D341Med (cell line): ENCODE measurements around the gene OSBPL5.

Experiments
- DNase-seq: peaks from one replicate; pipeline ENCODE4 v3.0.0; 2012; ENCODE audit warnings: low spot score

OSBPL5 gene

DNA sequence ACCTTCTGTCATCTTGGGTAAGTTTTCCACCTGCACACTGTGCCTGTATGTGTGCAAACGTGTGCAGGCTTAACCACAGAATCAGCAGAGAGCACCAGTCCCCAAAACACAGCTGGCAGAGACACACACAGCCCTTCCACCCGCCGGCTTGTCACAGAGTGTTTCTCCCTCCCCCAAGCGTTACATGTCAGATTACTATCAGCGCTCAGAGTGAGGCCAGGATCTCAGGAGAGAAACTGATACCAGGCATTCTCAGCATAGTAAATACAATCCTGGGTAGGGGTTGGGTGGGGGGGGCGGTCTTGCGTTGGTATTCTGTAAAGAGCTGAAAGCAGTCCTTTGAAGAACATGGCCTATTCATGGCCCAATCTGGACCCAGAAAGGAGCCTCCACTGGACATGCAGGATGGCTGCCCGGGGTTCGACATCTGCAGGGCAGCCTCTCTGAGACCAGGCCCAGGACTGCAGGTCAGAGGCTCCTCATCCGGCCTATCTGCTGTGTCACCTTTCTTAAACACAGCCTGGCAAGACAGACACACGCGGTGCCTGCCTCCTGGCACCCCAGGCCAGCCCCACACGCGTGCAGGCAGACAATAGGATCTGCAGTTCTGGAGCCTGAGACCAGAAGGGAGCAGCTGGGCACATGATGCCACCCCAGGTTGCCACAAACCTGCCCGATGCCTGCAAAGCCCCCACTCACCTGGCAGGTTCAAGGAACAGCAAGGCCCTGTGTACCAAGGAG, 1.7 kb downstream of the OSBPL5 start:
- DNase-seq, result no peak

DNA sequence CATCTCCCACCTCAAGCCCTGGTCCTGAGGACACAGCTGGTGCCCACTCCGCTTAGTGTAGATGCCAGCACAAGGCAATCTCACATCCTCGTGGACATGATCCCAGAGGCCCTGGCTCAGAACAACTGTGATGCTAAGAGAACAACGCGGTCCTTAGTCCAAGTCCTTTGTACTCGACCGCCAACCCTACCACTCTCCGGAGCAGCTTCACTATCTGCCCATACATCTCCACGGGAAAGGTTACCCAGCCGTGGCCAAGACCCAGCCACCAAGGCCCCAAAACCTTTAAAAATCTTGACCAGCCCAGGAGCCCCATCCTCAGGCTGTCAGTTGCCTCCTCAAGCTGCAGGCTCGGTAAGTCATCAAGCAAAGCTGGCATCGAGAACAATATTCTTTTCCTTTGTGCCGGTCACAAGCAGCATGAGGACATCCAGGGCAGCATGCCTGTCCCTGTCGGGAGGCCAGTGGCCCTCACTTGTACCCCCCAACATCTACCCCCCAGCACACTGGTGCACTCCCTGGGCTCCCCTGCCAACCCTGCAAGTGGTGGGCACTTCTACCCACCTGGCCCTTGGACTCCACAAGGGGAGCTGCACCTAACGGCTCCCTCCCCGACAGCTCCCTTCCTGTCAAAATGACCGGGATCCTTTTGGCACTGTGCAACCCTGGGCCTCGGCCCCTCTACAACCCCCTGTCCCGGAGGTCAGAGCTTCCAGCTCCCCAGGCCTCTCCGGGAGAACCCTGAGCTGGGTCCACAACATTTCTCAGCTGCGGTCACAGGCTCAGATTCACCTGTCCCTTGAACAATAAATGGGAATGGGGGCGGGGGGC, 2.5 kb downstream of the OSBPL5 start:
- no peak for DNase-seq

DNA sequence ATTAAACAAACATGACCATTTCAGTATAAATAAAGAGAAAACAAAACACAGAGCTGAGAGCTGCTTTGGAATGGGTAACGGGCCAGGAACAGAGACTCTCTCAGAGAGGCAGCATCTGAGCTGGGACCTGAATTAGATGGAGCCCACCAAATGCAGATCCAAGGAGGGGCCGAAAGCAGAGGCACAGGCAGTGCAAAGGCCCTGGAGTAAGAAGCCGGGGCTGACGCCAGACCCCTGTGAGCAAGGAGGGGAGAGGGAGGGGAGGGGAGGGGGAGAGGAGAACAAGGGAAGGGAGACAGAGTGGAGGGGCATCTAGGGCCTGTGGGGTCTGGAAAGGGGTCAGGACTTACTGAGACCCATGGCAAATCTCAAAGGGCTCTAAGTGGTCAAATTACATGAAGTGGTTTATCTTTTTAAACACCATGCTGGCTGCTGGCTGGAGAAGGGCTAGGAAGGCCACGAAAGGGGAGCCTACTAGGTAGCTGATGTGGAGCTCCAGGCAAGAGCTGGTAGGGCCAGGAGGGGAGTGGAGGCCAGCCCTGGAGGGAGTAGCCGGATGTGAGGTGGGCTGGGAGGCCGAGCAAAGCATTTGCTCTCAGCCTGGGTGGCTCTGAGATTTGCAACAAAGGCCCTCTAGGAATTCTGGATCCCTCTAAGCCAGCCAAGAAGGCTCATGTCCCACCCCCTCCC, 3.2 kb downstream of the OSBPL5 start:
- DNase-seq, result no peak

DNA sequence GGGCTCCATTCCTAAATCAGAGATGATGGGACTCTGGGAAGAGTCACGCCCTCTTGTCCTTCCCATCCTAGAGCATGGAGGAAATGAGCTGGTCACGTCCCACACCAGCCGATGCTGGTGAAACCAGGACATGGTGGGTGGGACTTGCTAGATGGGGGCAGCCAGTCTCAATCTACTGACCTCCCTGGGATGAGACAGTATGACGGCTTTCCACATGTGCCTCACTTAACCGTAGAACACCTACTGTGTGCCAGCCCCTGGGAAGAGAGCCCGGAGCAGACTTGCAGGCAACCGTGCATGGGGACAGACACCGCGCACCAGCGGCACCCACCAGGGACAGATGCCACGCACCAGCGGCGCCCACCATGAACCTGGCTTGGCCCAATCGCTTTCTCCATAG, 3.8 kb downstream of the OSBPL5 start:
- no peak for DNase-seq

DNA sequence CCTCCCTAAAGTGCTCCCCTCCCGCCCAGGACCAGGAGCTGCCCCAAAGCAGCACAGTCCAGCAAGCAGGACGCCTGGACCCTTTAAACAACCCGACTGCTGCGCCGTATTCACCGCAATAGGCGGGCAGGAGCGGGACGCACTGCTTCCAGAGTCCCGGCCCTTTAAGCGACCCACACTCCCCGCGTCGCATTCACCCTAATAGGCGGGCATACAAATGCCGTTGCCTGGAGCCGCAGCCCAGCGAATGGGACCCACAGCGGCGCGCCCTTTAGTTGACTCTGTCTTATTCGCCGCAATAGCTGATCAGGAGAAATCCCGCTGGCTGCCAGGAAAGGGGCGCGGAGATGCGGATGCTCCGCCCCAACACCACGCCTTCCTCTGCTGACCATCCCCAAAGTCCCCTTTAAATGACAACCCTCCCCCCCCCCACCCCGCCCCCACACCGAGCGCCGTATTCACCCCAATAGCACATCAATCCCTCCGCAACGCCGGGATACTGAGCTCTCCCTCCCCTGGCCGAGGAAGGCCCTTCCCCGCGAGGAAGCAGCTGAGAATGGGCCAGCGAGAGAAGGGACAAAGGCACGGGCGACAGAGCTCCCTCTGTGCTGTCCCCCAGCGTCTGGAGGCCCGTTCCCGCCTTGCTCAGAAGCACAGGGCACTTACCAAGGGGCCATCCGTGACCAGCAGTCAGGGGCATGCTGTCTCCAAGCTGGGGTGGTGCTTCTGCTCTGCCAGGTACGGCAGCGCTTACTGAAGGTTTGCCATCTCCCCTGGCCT, 4.7 kb downstream of the OSBPL5 start:
- DNase-seq, result peak; percentile 85

DNA sequence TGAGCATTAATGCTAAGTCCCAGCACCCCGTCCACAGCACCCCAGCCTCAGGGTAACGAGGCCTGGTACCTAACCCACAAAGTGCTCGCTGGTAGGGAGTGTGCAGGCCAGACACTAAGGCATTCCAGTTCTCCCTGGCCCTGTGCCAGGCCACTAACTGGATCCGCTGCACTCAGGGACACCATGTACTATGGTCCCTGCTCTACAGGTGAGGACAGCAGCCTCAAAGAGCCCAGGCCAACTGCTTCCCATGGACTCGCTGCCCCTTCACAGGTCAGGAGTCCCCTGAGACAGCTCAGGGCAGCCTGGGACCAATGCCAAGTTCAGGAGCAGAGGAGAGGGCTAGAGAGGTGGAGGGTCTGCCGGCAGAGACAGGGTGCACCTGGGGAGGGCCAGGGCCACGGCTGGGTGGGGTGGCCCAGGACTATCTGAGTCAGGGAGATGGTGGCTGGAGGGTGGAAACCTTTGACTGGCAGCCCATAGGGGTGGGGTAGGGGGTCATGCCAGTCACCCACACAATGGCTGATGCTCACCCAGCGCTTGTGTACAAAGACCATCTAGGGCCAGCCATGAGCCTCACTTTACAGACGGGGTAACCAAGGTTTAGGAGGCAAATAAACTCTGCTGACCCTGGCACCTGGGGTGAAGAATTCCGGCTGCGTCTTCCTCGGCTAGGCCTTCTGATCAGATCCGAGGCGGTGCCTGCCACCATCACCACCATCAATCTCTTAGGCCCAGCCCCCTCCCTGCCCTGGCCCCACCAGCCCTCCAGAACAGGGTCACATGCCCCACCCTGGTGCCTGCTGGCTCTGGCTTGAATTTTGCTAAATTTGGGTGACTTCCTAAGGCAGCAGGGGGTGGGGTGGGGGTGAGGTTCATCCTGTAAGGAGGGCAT, 5.6 kb downstream of the OSBPL5 start:
- no peak for DNase-seq

DNA sequence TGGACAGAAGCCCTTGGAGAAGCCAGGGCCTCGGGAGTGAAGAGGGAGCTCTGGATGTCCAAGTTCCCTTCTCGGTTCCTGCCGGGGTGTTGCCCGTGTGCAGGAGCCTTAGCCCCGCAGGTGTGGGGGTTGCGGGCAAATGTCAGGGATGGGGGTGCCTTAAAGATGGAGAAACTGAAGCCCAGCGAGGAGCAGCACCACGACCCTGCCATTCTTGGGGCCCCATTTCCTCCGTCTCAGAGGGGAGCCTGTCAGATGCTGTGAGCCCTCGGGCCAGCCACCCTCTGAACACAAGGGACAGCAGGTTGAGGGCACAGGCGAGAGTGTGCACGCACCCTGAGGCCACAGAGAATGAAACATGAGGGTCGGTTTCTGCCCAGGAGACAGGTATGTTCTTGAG, 6.3 kb downstream of the OSBPL5 start:
- DNase-seq, result no peak

DNA sequence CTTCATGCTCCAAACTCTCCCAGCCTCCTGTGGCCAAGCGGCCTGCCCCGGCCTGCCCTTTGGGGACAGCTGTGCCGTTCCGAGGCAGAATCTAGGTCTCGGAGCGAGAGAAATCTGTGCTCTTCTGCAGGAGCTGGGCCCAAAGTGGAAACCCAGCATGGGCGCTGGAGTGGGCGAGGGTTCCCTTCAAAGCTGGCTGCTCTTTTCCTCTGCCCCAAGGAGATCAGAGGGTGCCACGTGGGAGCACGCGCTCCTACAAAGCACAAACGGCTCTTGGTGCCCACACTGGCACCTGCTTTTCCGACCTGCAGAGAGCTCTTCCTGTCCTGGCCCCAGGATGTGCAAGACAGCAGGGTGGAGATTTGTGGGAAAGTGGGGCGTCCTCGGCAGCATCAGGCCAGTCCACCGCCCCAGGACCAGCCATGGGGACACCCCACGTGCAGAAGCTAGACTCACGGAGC, 6.9 kb downstream of the OSBPL5 start:
- DNase-seq, result no peak

DNA sequence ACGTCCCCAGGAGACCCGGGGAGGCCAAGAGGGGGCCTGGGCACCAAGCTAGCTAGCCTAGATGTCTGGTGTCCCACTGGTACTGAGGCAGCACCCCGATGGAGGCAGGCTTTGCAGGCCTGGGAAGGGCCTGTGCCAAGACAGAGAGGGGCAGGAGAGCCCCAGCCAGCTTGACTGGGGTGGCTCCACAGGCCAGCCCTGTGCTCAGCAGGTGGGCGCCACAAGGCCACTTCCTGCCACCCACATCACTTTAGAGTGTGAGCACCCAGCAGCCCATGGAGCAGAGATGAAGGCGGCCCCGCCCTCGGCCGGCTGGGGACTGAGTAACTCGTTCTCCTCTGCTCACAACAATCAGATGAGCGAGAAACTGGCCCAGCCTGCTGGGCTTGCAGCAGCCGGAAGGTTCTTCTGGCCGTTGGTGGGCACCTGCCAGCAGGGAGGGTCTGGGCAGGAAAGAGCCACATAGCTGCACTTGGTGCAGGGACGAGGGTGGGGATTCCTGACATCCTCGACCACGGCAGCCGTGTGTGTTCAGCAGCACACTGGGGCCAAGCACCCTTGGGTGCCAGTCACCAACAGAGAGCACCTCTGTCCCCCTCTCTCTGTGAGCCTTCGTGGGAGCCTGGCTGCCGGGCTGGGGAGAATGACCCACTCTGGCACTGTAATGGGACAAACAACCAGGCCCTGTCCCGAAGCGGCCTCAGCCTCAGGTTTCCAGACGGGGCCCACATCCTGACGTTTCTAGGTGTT, 7.6 kb downstream of the OSBPL5 start:
- DNase-seq, result no peak

DNA sequence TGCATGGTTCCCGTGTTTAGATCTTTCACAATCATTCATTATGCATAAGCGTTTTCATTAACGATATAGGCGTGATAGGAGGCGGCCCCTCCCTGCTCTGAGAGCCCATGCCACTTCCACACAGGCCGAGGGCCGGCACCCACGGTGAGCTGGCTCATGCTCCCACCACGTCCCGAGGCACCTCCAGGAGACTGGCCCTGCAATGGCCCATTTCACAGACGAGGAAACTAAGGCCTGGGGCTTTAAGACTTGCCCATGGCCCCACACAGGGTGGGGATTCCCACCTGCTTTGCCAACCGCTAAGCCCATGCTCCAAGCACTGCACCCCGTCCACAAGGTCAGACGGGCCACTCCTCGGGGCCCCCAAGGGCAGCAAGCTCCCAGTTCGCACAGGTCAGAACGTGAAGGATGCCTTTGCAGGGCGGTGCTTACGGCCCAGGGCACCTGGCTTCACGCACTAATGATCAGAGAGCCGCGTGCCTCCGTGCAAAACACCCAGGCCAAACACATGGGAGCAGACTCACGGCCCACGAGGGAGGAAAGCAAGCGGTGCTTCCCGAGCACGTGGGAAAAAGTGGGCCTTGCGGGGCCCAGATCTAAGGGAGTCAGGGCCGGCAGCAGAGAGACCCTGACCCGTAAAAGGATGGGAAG, 8.3 kb downstream of the OSBPL5 start:
- no peak for DNase-seq

DNA sequence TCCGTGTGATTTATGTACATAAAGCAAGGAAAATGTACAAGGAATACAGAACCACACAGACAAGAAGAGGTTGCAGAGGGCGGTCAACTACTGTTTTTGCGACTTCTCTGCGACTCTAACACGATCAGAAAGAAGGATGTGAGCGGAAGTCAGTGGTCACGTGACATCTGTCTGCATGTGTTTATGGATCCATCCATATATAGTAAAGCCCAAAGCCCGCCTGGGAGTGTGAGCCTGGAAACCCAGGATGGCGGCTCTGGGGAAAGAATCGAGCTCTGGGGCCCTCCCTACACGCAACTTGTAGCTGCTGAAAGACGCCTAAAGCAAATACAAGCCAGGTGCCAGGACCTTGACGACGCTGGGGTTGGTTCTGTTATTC, 8.8 kb downstream of the OSBPL5 start:
- DNase-seq, result no peak

DNA sequence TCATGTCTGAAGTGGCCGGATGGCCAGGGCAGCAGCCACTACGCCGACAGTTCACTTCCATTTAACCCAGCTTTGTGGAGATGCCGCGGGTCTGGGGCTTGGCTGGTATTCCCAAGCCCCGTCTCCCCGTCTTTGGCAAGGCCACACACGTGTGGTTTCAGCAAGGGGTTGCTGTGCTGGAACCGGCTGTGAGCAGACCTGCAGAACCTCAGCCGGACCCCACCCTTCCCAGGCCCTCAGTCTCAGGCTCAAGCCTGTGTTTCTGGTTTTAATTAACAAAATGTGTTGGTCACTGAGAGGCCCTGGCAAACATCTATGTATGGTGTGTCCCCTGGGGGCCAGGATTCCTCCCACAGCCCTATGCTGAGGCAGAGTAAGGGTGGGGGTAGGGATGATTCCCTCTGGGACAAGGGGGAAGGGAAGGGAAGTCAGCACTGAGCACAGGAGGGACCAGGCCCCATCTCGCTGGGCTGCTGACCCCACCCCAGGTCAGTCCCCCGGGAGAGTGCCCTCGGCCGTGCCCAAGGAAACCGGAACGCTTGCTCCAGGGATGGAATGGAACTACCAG, 9.3 kb downstream of the OSBPL5 start:
- no peak for DNase-seq

DNA sequence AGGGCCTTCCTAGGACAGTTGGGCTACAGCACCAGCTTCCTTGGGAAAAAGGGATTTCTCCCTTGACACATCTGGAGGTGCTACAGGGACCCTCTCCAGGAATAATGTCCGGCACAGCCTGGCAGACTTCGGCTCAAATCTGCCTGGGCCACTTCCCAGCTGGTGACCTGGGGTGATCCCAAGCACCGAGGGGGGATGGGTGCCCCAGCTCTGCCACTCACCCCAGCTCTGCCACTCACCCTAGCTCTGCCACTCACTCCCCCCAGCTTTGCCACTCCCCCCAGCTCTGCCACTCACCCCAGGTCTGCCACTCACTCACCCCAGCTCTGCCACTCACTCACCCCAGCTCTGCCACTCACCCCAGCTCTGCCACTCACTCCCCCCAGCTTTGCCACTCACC, 9.9 kb downstream of the OSBPL5 start:
- DNase-seq, result no peak

DNA sequence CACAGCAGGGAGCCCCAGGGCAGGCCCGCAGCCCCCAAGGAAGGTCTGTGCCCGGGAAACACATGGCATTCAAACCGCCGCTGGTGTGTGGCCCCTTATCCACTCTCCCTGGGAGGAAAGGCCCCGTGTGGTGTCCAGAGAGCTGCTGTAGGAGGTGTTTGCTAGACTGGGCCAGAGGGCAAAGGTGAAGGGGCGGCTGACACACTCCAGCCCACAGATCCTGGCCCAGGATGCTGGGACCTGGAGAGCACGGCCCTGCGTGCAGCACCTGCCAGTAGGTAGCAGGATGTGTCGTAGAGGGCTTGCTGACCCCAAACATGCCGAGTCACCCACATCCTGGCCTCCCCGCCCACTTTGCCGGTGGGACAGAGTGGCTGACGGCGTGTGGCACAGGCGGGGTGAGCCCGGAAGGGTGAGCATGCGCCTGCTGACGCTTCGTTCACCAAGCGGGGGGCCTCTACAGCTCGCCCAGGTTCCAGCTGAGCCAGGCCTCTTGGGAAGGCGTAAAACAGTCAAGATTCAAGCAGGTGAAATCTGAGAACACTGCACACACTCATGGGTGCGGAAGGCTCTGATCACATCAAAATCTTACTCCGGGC, 11.0 kb downstream of the OSBPL5 start:
- DNase-seq, result no peak

DNA sequence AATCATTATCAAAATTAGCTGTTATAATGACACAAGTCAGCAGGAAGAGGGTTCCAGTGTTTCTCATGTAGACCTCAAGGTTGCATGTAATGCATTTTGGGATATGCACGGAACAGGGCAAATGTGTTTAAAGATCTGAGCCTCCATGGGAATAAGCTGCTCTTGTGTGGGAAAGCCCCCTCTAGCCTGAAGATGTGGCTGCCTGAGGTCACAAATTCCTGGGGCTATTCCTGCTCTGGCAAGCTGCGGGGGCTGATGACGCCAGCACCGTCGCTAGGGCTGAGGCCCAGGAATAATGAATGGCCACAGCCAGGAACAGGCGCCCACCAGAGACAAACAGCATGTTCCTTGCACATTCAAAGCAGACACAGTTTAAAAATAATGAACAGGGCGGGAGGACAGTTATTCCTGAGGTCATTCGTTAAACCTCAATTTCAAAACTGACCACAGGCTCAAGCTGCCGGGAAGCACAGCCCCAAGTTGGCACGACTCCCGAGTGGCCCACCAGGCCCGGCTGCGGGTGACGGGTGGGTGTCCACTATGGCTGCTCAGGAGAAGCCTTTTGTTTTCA, 11.7 kb downstream of the OSBPL5 start:
- no peak for DNase-seq

DNA sequence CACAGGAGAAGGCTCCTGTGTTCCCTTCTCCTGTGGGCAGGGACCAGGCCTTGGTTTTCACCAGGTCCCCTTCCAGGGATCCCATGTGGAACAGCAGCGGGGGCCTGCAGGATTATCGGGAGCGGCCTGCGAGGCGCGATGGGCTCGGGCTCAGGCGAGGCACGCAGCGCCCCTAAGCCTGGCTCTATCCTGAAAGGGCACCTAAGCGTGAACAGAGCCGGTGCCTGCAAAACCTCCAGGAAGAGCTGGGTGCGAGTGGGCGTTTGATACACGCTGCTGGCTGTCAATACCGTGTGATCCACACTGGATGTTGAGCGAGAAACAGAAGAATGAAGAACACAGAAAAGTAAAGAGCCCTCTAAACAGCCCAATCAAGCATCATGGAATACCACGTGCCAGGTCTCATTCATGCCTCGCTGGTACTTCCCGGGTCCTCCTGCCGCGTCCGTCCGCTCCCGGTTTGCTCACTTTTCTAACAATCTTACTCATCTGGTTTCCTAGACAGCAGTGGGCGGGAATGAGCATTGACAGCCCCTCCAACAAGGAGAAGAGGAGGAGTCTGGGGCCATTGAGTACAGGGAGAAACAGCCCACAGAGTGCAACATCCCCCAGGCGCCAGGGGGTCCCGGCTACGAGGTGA, 12.5 kb downstream of the OSBPL5 start:
- DNase-seq, result no peak

DNA sequence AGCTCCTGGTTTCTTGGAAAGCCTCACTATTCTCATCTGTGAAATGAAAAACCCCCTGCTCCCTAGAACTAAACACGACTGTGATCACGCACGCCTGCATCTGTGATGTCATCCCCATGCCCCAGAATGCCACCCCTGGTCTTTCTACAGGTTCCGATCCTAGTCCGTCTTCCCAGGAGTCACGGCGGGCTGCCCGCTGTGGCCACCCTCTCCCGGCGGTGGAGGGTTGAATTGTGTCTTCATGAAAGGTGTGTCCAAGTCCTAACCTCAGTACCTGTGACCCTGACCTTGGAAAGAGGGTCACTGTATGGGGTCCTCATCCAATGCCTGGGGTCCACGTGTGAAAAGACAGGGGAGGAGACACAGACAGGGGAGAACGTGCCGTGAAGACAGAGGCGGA, 14.4 kb downstream of the OSBPL5 start:
- no peak for DNase-seq

DNA sequence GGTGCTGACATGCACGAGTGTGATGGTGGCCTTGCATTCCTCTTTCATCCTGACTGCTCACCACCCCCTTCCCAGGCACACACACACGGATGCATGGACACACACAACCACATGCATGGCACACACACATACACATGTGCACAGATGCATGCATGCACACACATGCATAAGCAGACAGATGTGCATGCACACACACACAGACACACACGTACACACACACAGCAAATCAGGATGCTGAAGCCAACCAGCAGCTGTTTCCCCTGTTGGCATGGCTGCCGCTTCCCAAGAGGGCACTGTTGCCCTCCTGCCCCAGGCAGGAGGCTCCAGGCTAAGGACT, 15.3 kb downstream of the OSBPL5 start:
- no peak for DNase-seq
